Islet of Langerhans (tissue), 1 donor: ENCODE data around the gene CAMTA1.
"Not testable (repeated sequence)": the region's sequence is repeated elsewhere in the genome, so short reads cannot be mapped to it uniquely, and the experiment has no call there.

Experiments used
- FAIRE-seq: peaks from one replicate; lab custom pipeline; 2011; peaks lifted over from hg19 to GRCh38; lab: Jason Lieb, UNC

The CAMTA1 gene

DNA sequence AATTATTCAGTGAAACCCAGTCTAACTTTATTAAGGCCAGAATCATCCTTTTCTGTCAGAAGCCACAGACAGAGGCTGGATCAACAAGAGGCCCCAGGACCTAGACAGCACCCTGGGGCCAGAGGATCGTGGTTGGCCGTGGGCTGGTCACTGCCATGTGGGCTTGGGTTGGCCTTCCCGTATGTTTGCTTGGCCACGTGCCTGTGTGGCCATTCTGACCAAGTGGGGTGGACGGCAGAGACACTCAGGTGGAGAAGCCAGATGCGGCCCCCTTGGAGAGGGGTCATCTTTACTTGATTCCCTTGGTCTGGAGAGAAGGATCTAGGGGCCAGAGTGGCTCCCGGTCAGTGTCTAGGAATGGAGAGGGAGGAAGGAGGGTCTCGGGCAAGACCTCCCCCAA is 327.9 kb downstream of the CAMTA1 start:
- FAIRE-seq: no peak

DNA sequence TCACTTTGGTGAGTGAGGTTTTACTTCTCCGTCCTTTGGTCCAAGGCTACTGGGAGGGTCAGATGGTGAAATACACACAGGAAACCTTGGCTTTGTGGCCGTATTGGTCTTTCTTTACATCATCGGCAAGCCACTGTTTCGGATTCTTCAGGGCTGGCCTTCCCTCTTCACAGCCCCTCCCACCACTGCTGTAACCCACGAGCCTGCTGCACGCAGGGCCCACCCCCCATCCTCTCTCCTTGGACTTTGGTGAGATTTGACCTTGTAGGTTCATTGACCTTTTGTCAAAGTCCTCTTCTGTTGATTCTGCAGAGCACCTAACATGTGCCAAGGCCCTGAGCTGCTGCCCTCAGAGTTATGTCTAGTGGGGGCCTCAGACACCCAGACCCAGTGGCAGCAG is 328.6 kb downstream of the CAMTA1 start:
- no peak for FAIRE-seq

DNA sequence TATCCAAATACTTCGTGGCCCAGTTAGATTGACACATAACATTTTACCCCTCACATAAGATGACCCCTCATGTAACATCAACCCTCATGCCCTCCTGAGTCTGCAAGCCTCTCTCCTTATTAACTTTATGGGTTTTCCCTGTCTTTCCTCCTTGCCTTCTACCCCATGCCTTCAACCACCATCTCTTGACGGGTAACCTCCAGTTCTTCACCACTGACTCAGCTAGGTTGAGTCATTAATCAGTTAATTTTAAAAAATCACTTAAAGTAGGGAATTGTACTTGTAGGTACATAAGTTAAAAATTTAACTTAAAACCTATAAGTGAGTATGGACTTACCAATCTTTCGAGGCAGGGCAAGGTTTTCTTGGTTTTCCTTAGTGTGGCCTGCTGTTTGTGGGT is 330.7 kb downstream of the CAMTA1 start:
- FAIRE-seq: no peak

DNA sequence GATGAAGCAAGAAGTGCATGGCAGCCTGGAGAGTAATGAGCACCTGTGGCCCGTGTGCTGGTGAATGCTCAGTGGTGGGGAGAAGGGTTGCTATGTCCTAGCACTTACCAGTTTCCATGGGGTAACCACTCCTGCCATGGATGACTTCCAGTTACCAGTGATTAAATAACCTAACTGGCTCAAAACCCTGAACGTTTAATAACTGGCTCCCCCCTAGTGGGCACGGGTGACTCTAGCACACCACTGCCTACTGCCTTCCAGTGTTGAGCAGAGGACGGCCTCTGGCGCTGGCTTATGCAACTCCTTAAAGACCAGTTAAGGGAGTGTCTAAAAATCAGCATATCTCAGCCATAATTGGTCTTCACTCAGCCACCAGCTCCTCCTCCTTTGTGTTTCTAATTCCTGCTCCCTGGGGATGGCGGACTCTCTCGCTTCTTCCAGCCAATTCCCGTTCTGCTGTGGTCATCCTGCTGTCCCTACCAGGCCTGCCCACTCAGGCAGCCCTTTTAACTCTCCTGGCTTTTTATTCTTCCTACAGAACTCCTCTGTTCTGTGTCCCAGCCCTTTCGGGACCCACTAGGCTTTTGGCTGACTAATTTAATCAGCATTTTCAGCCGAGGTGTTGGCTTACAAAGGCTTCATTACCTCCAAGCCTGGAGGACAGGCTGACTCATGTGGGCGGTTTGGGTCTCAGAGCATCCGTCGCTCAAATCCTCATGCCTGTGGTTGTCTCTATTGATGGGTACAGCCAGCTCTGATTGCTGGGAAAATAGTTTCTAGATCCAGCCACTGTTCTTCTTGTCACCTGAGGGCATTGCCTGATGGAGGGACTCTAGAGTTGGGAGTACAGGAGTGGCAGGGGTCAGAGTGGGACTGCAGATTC is 332.4 kb downstream of the CAMTA1 start:
- FAIRE-seq: no peak

DNA sequence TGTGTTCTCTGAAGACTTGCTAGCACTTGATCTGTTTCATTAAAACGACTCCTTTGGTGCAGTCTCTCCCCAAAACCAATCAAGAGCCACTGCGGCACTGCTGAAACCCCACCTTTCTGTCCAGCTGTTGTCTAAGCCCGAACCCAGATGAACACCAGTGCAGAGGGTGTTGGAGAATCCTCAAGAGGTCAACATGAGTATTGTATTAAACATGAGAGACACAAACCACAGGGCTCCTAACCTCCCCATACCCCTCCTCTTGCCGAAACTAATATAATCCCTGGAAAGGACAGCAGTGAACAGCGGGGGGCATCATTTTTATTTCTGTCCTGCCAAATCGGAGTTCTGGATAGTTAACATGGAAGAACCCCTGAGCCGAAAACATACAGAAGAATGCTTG is 333.9 kb downstream of the CAMTA1 start:
- no peak for FAIRE-seq

DNA sequence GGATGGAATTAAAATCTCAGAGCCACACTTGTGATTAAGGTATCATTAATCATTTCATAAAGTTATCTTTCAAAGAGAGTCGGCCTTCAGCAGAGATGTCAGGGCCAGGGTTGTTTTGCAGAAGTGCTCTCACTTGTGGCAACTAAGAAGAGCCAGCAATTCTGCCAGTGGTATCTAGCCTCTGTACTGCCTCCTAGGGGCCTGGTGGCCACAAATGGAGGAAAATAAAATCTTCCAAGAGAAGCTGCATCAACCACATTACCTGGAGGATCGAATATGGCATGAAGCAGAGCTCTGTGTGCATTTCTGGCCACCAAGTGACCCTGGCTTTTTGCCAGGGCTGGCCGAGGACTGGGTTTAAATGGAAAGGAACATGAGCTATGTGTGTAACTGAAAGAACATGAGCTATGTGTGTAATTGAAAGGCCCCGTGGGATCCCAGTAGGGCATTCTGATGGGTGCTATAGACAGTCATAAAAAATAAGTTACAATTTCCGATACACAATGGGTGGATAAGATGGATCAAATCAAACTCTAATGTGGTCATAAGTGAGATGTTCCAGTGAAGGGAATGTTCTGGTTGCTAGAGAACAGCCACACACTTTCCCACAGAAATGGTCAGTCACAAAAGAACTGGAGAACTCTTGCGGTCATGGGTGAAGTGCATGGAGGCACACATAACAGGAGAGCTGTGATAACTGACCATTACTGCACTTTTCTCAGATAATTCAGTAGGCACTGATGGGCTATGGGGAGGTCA is 335.8 kb downstream of the CAMTA1 start:
- no peak for FAIRE-seq

DNA sequence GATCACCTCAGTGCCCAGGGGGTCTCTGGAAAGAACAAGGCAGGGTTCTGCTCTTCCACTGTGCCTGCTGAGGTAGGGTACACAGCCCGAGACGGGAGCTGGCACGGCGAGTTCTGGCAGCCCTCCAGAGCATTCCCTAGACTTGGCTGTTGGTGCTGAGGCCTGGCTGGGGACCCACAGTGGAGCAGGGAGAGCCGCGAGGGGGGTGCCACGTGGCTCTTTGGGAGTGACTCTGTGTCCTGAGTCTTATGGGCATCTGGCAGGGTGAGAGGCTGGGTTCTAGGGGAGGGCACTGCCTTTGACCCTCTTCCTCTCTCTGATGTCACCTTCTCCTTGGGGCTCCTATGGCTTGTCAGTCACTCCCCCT is 336.4 kb downstream of the CAMTA1 start:
- no peak for FAIRE-seq

DNA sequence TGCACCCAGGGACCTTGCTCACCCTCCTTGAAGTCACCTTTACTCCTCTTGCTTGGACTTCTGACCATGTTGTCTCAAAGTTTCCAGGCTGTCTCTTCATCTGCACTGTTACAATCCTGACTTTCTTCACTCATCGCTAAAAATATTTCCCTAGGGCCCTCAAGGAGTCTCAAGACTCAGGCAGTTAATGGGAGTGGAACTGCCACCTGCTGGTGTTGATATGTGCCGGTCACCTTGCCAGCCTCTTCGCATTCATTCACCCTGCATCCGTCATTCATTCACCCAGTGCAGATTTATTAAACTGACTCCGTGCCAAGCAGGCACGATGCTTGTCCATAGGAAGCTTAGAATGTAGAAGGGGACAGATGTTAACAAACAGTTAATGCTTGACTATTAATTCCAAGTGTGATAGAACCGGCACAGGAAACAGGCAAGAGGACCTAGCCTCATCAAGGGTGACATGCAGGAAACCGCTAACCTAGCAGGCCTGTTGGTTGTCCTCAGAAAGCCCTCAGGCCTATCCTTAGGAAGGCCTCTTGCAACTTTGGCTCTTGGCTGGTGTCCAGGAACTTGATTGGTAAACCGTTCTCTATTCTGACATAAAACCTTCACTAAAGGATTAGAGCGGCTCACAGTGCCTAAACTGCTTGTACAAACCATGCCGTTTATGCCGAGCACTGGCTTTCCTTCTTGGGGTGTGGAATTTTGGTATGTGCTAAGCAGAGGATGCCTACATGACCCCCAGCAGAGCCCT is 342.2 kb downstream of the CAMTA1 start:
- FAIRE-seq: no peak

DNA sequence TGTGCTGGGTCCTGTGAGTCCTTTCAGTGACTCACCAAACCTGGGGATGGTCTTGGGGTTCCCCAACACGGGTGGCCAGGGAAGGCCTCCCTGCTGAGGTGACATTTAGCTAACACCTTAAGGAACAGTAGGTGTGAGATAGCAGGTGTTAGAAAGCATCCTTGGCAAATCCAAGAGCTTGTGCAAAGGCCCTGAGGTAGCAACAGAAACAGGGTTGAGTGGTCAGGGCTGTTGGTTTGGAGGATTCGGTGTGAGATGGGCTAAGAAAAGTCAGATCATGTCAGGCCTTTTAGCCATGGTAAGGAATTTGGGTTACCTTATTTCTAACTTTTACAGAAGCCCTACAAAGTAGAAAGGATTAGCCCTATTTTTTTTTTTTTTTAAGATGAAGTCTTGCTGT is 343.0 kb downstream of the CAMTA1 start:
- FAIRE-seq: no peak

DNA sequence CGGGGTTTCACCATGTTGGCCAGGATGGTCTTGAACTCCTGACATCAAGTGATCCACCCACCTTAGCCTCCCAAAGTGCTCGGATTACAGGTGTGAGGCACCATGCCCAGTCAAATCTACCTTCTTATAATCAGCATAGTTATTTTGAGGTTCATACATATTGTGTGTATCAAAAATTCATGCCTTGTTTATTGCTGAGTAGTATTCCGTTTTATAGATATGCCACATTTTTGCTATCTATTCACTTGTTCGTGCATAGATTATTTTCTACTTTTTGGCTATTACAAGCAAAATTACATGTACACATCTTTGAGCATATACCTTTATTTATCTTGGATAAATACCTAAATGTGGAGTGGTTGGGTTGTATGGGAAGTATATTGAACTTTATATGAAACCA is 344.9 kb downstream of the CAMTA1 start:
- FAIRE-seq: no peak

DNA sequence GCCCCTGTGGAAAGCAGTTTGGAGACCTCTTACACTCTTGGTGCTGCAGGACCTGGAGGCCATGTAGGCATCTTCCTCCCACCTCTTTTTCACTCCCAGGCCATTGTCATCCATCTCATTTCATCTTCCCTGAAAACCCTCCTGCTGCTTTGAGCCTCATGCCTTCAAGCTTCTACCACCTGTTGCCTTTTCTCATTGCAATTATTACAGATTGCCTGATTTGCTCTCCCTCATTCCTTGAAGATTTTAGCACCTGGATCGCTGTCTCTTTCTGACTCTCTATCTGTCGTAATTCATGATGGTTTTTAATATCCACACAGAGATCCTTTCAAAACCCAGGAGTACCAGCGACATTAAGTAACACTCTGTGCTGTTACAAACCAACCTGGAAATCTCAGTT is 350.2 kb downstream of the CAMTA1 start:
- FAIRE-seq: no peak

DNA sequence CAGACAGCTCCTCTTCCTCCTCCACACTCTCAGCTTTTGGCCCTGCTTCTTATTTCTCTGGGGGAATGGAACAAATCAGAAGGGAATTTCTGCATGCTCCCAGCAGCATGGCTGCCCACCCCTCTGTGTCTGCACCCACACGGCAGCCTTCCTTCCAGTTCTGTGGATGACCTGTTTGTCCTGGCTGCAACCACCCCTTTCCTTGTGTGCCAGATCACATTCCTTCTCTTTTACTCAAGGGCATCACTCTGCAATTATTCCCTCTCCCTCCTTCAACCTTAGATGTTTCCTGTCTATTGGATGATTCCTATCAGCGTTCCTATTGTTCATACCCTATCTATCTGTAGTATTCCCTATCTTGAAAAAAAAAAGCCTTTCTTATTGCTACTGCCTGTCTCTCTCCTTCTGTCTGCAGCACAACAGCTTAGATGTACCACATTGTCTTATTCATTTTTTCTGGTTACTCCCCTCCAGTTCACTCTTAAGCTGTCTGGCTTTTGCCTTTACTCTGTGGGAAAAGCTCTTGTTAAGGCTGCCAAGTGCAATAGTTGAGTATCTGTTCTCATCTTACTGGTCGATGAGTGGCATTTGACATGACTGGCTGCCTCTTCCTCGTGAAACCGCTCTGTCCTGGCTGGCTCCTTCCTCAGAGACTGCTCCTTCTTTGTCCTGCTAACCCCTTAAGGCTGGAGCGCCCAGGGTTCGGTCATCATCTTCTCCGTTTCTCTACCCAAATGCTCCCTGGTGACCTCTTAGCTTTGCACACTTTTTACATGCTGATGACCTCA is 351.1 kb downstream of the CAMTA1 start:
- no peak for FAIRE-seq

DNA sequence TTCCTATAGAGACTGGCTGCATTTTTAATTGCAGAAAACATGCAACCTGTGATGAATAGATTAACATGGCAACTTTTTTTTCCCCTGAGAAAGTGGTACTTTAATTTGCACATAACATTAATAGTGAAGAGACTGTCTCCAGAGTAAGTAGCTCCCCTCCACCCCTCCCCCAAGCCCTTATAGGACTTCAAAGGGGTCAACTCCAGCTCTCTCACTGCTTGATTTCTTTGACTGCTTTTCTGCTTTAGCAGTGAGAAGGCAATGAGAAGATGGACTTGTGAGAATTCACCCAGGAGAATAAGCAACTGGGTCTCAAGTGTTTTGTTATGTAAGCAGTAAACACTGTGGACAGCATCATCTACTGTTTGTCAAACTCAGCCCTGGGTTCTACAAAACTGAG is 355.0 kb downstream of the CAMTA1 start:
- no peak for FAIRE-seq

DNA sequence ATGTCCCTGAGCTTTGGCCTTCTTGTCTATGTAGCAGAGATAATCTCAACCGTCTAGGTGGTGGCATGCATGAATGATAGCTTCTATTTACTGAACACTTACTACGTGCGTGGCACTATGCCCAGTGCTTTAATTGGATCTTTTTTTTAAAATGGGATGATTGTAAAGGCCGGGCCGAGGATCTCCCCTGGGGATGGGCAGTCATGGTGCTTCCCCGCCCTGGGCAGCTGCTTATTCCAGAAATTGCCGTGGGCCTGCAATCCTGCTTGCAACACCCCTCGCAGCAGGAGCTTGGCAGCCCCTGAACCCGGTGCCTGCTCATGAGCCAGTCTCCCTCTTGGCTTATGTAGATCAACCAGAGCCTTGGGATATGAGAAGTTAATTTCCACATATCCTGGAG is 360.7 kb downstream of the CAMTA1 start:
- no peak for FAIRE-seq

DNA sequence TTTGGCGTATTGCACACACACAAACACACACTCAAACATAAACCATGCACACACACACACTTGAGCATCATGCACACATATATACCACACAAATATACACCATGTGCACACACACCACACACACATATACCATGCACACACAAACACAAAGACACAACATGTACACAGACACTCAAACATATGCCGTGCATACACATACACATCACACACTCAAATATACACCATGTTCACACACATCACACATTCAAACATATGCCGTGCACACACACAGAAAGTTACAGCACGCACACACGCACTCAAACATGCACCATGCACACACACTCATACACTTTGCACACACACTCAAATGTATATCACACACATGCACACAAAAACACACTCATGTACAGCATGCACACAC is 361.5 kb downstream of the CAMTA1 start:
- FAIRE-seq: no peak

DNA sequence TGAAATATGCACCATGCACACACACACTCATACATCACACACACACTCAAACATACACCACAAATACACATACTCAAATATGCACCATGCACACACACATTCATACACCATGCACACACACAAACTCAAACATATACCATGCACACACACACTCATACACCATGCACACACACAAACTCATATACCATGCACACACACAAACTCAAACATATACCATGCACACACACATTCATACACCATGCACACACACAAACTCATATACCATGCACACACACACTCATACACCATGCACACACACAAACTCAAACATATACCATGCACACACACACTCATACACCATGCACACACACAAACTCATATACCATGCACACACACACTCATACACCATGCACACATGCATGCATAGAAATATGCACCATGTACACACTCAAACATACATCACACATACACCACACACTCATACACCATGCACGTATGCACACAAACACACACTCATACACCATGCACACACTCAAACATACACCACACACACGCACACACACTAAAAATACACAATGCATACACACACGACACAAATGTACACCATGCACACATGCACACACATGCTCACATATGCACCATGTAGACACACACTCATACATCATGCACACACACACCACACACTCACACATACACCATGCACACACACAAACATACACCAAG is 362.5 kb downstream of the CAMTA1 start:
- FAIRE-seq: not testable (repeated sequence)

DNA sequence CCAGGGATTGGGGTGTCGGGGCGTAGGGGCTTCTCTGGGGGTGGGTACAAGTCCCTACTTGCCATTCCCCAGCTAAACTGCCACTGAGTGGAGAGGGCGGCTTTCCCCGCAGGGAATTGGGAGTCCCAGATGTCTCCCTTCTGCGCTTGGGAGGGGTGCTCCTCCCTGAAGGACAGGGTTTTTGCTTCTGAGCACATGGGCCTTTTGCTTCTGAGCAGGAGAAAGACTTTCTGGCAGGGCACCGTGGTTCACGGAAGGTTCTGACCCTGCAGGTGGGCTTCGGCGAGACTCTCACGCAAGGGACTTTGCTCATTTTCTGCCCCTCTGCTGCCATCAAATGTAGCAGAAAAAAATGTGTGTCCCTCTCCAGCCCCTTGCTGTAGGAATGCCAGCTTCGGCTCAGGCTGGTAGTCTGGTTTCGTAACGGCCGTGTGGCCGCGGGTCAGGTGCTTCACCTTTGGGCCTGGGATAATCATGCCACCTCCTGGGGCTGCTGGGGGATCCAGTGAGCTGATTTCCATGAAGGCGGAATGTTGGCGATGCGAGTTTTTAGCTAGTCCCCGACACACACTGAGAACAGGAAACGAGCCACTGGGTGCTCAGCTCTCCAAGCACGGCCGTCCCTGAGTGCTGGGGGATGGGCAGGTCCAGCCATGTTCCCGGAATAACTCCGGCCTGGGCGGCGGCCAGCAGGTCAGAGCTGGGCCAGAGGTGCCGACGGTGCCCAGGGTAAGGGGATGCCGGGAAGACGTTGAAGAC is 364.0 kb downstream of the CAMTA1 start:
- FAIRE-seq: no peak

DNA sequence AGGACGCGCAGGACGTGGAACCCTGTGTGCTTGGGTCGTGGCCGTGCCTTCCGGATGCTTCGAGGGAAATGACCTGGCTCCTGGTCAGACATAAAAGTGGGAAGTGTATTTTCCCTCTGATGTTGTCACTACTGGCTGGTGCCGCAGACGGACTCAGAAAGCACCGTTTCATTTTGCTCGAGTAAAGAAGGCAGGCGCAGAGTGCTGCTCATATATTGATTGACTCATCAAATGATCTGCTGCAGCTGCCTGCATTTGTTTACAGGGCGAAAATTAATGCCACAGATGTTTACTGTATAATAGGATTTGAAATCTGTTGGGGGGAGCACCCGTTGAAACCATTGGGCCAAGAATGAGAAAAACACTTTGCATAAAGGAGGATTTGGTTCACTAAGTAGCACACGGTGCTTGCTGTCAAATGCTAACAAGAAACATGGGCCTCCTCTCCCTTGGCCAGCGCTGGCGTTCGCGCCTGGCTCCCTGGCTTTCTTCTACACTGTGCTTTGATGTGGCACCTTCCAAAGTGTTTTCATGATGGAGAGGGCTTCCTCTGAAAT is 365.5 kb downstream of the CAMTA1 start:
- FAIRE-seq: no peak

DNA sequence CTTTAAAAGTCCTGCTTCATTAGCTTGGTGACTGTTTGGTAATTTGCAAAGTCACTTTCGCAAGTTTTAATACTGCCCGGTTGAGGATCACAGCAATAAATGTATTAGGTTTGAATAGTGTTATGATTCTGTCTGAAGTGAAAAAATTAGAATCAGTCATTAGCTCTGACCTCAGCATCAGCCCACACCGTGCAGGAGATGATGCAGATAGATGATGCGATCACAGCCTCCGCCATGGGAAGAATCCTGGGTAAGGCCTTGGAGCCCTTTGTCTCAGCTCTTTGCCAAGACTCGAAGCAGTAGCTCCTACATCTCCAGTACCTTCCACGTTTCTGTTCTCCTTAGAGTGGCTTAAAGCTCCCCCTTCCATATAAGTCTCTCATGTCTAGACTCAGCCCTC is 366.7 kb downstream of the CAMTA1 start:
- no peak for FAIRE-seq

DNA sequence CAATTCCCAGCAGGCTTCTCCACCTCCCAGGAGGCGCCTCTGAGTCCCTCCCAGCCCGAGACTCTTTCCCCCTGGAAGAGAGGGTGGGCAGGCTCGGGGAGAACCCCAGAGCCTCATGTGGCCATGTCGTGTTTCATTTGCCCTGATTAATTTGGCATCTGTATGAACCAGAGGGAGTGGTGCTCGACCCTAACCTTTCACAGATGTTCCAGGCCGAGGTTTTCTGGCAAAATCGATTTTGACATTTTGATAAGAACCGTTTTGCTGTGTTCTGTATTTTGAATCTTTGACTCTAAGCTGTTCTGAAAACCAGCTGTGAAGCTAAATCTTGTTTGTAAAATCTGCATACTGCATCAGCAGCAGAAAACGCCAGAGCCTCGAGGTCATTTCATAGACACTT is 367.4 kb downstream of the CAMTA1 start:
- no peak for FAIRE-seq

DNA sequence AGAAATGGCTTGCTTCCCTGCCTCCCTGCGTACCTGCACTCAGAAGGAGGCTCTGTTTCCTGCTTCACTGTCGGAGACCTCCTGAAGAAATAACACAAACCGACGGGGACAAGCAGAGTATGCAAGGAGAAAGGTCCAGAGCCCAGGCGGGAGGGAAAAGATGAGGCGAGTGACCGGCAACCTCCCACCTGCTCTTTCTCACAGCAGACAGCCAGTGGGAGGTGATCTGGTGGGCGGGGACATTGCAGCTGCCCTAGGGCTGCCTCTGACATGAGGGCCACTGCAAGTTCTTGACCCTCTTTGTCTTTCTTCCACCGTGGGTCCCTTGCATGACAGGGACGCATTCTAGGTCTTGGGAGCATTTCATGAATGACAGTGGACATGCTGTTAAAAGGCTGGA is 368.2 kb downstream of the CAMTA1 start:
- FAIRE-seq: no peak
